Tibial artery (tissue), 4 donors: Measurements from ENCODE around the gene CDKN1A.
"Not testable (repeated sequence)": the region's sequence is repeated elsewhere in the genome, so short reads cannot be mapped to it uniquely, and the experiment has no call there.

ENCODE experiments used
- DNase-seq, 2 donors: peaks; one replicate each; pipeline ENCODE4 v3.0.0-alpha.2; 2019
- H3K27ac ChIP-seq, 2 donors: fragments of 200-600 bp; sonication (generic) in 1 of 2; 1 replicate in 1 of 2; 2 replicates in 1 of 2; pipeline ENCODE4 v1.5.1; 2018 to 2019; ENCODE audit warnings: mild to moderate bottlenecking in 1 of 2
- H3K27me3 ChIP-seq, 2 donors: fragments of 200-600 bp; sonication (generic) in 1 of 2; one replicate each; pipeline versions ENCODE4 v1.5.1 to v1.6.0; 2016 to 2019
- H3K36me3 ChIP-seq, 3 donors: fragments of 200-600 bp; sonication (generic) in 2 of 3; one replicate each; pipeline ENCODE4 v1.5.1; 2016 to 2019; ENCODE audit warnings: mild to moderate bottlenecking in 2 of 3
- H3K4me1 ChIP-seq, 4 donors: fragments of 200-600 bp; sonication (generic) in 2 of 4; 1 replicate in 3 of 4; 2 replicates in 1 of 4; pipeline ENCODE4 v1.5.1; 2016 to 2019
- H3K4me3 ChIP-seq, 2 donors: fragments of 200-600 bp; sonication (generic) in 1 of 2; 1 replicate in 1 of 2; 2 replicates in 1 of 2; pipeline ENCODE4 v1.5.1; 2018 to 2019; ENCODE audit warnings: mild to moderate bottlenecking in 2 of 2
- H3K9me3 ChIP-seq, 3 donors: fragments of 200-600 bp; sonication (generic) in 1 of 3; one replicate each; pipeline ENCODE4 v1.5.1; 2016 to 2019
- CTCF ChIP-seq, 2 experiments: fragments of 200-600 bp in 1 of 2; fragments of 450-650 bp in 1 of 2; IDR thresholded peaks; one replicate each; pipeline ENCODE4 v1.5.1; 2017 to 2019; ENCODE audit warnings: antibody characterized with exemption in 2 of 2, mild to moderate bottlenecking in 1 of 2, moderate library complexity in 1 of 2
- intact Hi-C: fragments of 100-400 bp; cut with DNase I; formaldehyde crosslinking; loops from one replicate; pipeline ENCODE4 v1.15.0; 2023; ENCODE audit warnings: low total_unique reads

Gene CDKN1A

GRCh38 chr6:36700831-36701230 lies 22.3 kb downstream of the CDKN1A start:
- no peaks in the 10 kb centered on the region for H3K9me3 ChIP-seq
- peaks cover 0 to 4% of the 10 kb centered on the region in 2 donors for H3K27me3 ChIP-seq
- no peaks in the 10 kb centered on the region for H3K4me1 ChIP-seq
- no peak for TF ChIP-seq CTCF (IDR thresholded peaks at IDR 0.05)
- no peaks in the 10 kb centered on the region for H3K36me3 ChIP-seq
- intact Hi-C loops = no loop called here
- no peak overlapping the region for H3K27ac ChIP-seq
- H3K4me3 ChIP-seq = no peak overlapping the region
- peak in 1 of 2 donors; percentile 28 for DNase-seq

DNA sequence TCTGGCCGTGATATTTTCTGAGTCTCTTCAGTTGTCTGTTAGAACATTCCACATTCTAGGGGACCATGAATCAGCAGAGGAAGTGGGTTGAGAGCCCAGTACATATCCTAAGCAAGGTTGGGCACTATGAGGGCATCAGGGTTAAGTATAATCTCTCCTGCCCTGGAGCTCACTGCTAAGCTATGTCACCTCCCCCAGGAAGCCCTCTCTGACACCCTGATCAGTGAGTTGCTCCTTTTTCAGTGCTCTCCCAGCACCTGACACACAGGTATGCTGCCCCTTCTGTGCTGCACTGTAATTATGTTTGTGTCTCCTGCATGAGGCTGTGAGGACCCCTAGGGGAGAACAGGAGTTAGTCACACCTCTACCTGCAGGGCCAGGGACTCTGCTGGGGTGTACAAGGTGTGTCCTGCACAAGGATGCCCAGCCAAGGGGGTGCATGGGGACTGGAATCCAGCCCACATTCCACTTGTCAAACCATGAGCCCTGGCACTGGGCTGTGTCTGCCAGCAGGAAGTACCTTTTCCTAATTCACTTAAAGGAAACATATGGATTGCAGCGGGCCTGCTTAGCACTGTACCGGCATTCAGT lies 23.0 kb downstream of the CDKN1A start:
- peak in 1 of 2 donors; percentile 44 for DNase-seq
- no peaks in the 10 kb centered on the region for H3K9me3 ChIP-seq
- no peak overlapping the region for H3K4me3 ChIP-seq
- H3K27me3 ChIP-seq = peaks cover 0 to 4% of the 10 kb centered on the region in 2 donors
- no peak overlapping the region for H3K27ac ChIP-seq
- intact Hi-C loops = no loop called here
- H3K36me3 ChIP-seq = no peaks in the 10 kb centered on the region
- no peaks in the 10 kb centered on the region for H3K4me1 ChIP-seq
- no peak for TF ChIP-seq CTCF (IDR thresholded peaks at IDR 0.05)

DNA sequence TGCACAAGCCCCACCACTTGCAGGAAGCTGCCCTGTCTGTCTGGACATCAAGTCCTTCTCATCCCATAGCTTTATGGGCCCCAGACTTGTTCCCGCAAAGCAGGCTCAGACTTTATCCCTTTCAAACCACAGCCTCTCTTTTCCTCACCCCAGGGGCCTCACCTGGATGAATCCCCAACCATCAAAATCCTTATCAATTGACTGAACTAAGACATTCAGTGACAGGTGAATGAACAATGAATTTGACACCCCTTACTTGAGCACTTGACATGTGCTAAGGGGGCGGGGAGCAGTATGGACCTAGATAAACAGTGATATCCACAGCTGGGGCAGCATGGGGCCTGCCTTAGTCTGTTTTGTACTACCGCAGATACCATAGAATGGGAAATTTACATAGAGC lies 24.1 kb downstream of the CDKN1A start:
- Histone ChIP-seq H3K4me1 (no peaks in the 10 kb centered on the region), H3K9me3 (no peaks in the 10 kb centered on the region), H3K27me3 (peaks cover 0 to 4% of the 10 kb centered on the region in 2 donors), H3K36me3 (no peaks in the 10 kb centered on the region), H3K27ac (no peak overlapping the region), H3K4me3 (no peak overlapping the region)
- intact Hi-C loops = no loop called here
- peak in 1 of 2 donors; percentile 21 for DNase-seq
- no peak for TF ChIP-seq CTCF (IDR thresholded peaks at IDR 0.05)

GRCh38 chr6:36703081-36703606 lies 24.6 kb downstream of the CDKN1A start:
- Histone ChIP-seq H3K4me1 (no peaks in the 10 kb centered on the region), H3K9me3 (no peaks in the 10 kb centered on the region), H3K27me3 (peaks cover 0 to 4% of the 10 kb centered on the region in 2 donors), H3K36me3 (no peaks in the 10 kb centered on the region), H3K27ac (no peak overlapping the region), H3K4me3 (no peak overlapping the region)
- no peak for TF ChIP-seq CTCF (IDR thresholded peaks at IDR 0.05)
- DNase-seq = peak in 1 of 2 donors; percentile 40
- intact Hi-C loops = no loop called here

GRCh38 chr6:36703982-36704381 lies 25.5 kb downstream of the CDKN1A start:
- peak in 1 of 2 donors; percentile 55 for DNase-seq
- Histone ChIP-seq H3K4me1 (no peaks in the 10 kb centered on the region), H3K27ac (no peak overlapping the region), H3K36me3 (no peaks in the 10 kb centered on the region), H3K4me3 (no peak overlapping the region), H3K9me3 (no peaks in the 10 kb centered on the region), H3K27me3 (peaks cover 0 to 4% of the 10 kb centered on the region in 2 donors)
- intact Hi-C loops = no loop called here
- TF ChIP-seq CTCF (IDR thresholded peaks at IDR 0.05) = no peak

GRCh38 chr6:36704961-36705577 lies 26.6 kb downstream of the CDKN1A start:
- intact Hi-C loops, H3K27ac ChIP-seq, H3K4me1 ChIP-seq, H3K36me3 ChIP-seq, H3K27me3 ChIP-seq, H3K4me3 ChIP-seq, H3K9me3 ChIP-seq: not testable (repeated sequence)
- DNase-seq = peak in 1 of 2 donors; percentile 13
